ENCODE measurements around the gene STXBP4.

STXBP4 gene

DNA sequence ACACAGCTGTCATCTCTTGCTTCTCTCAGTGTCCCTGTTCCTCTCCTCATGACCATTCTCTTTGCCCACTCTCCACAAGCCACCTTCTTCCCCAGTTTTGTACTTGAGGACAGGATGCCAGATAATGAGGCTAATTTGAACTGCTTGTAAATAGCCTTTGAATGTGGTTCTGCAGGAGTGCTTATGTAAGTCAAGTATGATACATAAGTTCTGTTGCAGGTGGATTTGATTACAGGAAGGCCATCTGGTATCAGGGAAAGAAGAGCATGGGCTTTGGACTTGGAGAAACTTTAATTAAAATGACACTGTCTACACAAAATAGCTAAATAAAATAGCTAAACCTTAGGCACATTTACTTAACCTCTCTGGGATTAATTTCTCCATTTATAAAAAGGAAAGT lies 176.0 kb downstream of the STXBP4 start:
- Histone ChIP-seq H3K9ac (ENCODE audit: low read depth, low read length) (no peak overlapping the region), H3K36me3 (ENCODE audit: insufficient read depth, low read length) (no peaks in the 10 kb centered on the region; the same call in 1 of the 2 replicates), H3K4me1 (ENCODE audit: insufficient read depth, low read length) (no peaks in the 10 kb centered on the region), H3K9me3 (ENCODE audit: control insufficient read depth, insufficient read depth, low read length) (no peaks in the 10 kb centered on the region)

DNA sequence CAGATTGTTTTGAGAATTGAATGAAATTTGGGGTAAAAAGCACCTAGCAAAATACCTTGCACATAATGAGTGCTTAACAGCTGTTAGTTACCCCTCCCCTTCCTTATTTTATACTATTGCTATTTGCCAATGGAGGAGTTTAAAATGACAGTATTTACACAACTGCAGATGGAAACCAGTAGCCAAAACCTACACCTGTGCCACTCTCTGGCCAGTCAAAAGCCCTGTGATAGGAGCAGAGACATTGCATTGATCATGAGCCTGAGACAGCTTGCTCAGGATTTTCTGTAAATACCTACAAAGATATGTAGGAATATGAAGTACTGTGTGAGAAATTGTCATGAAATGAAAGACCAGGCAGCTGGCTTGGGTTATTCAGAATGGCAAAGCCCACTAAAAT lies 180.9 kb downstream of the STXBP4 start:
- Histone ChIP-seq H3K36me3 (ENCODE audit: insufficient read depth, low read length) (no peaks in the 10 kb centered on the region; the same call in 1 of the 2 replicates), H3K4me1 (ENCODE audit: insufficient read depth, low read length) (no peaks in the 10 kb centered on the region), H3K9me3 (ENCODE audit: control insufficient read depth, insufficient read depth, low read length) (no peaks in the 10 kb centered on the region), H3K9ac (ENCODE audit: low read depth, low read length) (no peak overlapping the region)

DNA sequence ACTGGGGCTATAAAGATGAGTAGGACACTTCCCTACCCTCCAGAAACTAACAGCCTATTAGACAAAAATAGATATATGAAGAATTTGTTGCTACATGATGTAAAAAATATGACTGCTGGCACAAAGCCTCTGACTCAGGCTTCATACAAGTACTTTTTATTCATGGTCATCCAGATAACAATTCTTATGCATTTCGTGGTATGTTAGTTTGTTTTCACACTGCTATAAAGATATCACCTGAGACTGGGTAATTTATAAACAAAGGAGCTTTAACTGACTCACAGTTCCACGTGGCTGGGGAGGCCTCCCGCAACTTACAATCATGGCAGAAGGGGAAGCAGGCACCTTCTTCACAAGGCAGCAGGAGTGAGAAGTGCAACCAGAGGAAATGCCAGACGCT lies 183.7 kb downstream of the STXBP4 start:
- Histone ChIP-seq H3K9me3 (ENCODE audit: control insufficient read depth, insufficient read depth, low read length) (no peaks in the 10 kb centered on the region), H3K36me3 (ENCODE audit: insufficient read depth, low read length) (no peaks in the 10 kb centered on the region; the same call in 1 of the 2 replicates), H3K9ac (ENCODE audit: low read depth, low read length) (no peak overlapping the region), H3K4me1 (ENCODE audit: insufficient read depth, low read length) (no peaks in the 10 kb centered on the region)

DNA sequence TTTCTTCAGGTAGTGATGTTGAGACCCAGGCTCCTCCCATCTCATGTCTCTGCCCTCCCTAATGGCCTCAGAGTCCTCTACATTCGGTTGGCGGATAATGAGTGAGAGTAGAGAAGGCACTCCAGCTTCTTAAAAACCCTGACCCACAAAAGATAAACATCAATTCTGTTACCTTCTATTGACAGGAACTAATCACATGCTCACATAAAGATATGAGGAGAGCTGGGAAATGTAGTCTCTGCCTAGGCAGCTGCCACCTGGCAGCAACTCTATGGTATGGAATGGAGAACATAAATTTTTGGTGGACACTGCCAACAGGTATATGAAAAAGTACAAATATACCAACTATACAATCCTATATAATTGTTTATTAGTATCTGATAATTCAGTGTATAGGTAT lies 185.5 kb downstream of the STXBP4 start:
- no peak overlapping the region for H3K9ac ChIP-seq (ENCODE audit: low read depth, low read length)
- H3K4me1 ChIP-seq (ENCODE audit: insufficient read depth, low read length): no peaks in the 10 kb centered on the region
- H3K36me3 ChIP-seq (ENCODE audit: insufficient read depth, low read length): no peaks in the 10 kb centered on the region; the same call in 1 of the 2 replicates
- no peaks in the 10 kb centered on the region for H3K9me3 ChIP-seq (ENCODE audit: control insufficient read depth, insufficient read depth, low read length)

DNA sequence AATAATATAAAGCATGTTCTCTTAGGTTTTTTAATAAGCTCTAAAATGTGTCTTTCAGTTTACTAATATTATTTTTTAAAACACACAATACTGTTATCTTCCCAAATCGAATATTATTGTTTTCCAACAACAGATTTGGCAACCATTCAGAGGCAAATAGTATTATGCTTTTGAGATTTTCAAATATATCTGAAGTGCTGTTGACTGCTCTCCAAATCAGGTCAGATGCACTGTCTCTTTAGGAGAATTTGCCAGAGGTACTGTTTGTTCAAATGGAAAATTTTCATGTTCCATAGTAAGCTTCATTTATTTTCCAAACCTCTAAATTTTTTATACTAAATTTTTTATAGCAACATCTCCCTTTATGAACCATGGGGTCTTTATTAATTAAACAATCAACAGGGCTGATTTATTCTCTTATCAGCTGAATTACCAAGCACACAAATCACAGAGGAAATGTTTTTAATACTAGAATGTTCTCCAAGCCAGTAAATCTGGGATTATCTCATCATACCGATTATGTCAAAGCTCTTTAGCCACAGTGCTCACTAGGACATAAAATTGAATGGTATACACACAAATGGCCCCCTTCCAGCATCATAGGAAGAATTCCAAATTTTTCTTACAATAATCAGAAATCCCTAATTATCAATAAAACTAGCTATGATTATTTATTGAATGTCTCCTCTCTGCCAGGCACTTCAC lies 187.4 kb downstream of the STXBP4 start:
- Histone ChIP-seq H3K9me3 (ENCODE audit: control insufficient read depth, insufficient read depth, low read length) (no peaks in the 10 kb centered on the region), H3K36me3 (ENCODE audit: insufficient read depth, low read length) (no peaks in the 10 kb centered on the region), H3K4me1 (ENCODE audit: insufficient read depth, low read length) (no peaks in the 10 kb centered on the region), H3K9ac (ENCODE audit: low read depth, low read length) (no peak overlapping the region)

DNA sequence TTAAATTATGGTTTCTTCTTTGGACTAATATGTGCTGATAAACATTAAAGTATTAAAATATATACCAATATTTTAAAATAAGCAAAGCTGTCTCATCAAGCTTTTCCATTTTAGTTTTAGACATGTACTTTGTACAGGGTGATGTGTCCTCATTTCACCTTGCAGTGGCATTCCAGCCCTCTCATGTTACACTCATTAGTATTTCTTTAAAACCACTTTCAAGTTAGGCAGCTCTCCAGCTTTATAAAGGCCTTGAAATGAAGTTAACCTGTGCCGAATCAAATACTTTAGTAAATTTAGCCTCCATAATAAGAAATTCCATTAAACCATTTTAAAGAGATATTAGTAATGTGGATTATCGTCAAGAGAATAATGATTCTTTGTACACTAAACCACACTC lies 188.6 kb downstream of the STXBP4 start:
- Histone ChIP-seq H3K9me3 (ENCODE audit: control insufficient read depth, insufficient read depth, low read length) (no peaks in the 10 kb centered on the region), H3K4me1 (ENCODE audit: insufficient read depth, low read length) (no peaks in the 10 kb centered on the region), H3K36me3 (ENCODE audit: insufficient read depth, low read length) (no peaks in the 10 kb centered on the region), H3K9ac (ENCODE audit: low read depth, low read length) (no peak overlapping the region)

DNA sequence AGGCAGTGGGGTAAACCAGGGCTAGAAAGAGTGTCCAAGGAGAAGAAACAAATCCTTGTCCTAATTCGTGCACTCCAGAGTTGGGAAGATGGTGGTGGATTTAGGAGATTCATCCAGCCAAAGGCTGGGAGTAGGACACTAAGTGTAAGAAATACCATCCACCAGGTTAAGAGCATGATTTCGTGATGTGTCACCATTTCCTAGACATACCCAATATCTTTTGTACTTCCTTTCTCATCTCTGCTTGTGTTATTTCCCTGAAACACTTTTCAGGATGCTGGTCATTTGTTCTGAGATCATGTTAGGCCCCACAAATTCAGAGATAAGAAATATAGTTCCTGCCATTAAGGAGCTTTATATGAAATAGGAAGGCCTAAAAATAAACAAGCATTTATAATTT lies 189.9 kb downstream of the STXBP4 start:
- Histone ChIP-seq H3K4me1 (ENCODE audit: insufficient read depth, low read length) (no peaks in the 10 kb centered on the region), H3K9ac (ENCODE audit: low read depth, low read length) (no peak overlapping the region), H3K36me3 (ENCODE audit: insufficient read depth, low read length) (no peaks in the 10 kb centered on the region), H3K9me3 (ENCODE audit: control insufficient read depth, insufficient read depth, low read length) (no peaks in the 10 kb centered on the region)

DNA sequence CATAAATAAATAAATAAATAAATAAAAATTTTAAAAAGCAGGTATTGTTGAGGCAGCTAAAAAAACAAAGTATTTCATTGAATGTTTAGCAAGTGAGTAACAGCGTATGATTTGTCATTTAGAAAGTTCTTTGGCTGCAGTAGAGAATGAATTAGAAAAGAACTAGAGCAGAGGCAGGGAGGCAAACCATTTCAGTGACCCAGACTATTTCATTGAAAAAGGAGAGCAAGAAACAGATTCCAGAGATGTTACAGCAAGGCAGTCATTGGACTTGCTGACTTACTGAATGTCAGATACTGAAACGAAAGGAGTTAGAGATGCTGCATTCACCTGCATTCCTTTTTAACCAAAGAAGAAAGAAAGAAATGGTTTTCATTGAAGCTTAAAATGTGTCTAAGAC lies 190.7 kb downstream of the STXBP4 start:
- Histone ChIP-seq H3K36me3 (ENCODE audit: insufficient read depth, low read length) (no peaks in the 10 kb centered on the region), H3K9ac (ENCODE audit: low read depth, low read length) (no peak overlapping the region), H3K9me3 (ENCODE audit: control insufficient read depth, insufficient read depth, low read length) (no peaks in the 10 kb centered on the region), H3K4me1 (ENCODE audit: insufficient read depth, low read length) (no peaks in the 10 kb centered on the region)

DNA sequence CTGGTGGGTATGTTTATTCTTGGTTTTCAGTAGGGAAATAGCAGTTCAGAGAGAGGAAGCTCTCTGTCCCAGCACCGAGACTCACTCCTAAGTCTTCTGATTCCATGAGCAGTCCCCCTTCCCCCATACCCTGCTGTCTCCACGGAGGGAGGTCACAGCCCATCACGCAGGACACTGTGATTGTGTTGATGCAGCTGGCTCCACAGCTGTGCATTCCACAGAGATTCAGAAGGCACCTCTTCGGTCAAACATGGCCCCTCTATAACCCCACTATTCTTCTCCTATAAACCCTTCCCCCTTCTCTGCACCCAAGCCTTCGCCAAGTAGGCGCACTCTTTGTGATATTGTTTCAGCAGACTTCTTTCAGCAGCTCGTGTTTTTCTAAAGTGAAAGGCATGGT lies 191.9 kb downstream of the STXBP4 start:
- Histone ChIP-seq H3K36me3 (ENCODE audit: insufficient read depth, low read length) (no peaks in the 10 kb centered on the region), H3K9ac (ENCODE audit: low read depth, low read length) (no peak overlapping the region), H3K9me3 (ENCODE audit: control insufficient read depth, insufficient read depth, low read length) (no peaks in the 10 kb centered on the region), H3K4me1 (ENCODE audit: insufficient read depth, low read length) (no peaks in the 10 kb centered on the region)

DNA sequence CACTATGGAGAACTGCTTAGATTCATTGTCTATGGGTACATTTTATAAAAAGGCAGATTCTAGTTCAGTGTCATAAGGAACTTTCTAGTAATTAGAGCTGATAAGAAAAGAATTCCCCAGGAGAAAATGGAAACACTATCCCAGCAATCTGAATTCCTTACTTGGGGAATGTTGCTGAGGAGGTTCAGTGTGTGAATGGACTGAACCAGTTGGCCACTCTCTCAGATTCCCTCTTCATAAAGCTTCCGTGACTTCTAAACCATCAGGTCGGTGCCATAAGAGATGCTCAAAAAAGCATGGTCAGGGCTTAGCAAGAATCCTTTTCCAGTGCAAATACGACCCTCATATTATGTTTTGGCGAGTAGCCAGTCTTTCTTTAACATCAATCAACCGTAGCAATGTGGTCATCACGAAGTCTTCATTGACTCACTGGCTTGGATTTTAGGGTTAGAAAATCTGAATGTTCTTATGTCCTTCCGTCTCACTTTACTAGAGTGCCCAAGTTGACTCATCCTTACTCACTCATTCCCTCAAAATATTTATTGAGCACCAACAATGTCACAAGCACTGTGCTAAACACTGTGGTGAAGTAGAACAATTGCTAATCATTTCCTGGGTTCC lies 193.5 kb downstream of the STXBP4 start:
- no peaks in the 10 kb centered on the region for H3K4me1 ChIP-seq (ENCODE audit: insufficient read depth, low read length)
- no peaks in the 10 kb centered on the region for H3K9me3 ChIP-seq (ENCODE audit: control insufficient read depth, insufficient read depth, low read length)
- no peak overlapping the region for H3K9ac ChIP-seq (ENCODE audit: low read depth, low read length)

DNA sequence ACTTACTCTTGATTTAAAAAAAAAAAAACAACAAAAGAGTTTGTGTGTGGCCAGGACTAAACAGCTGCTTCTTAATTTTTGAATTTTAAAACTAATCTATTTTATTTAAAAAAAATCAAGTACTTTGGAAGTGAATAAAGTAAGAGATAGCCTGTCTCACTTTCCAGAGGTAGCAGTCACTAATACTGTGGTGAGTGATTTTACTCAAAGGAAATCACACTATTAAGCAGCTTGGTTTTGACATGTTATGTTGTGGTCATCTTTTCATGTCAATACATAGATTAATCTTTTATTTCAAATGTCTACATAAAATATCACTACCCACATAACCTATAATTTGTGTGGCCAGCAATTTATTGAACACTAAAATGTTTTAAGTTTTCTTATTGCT lies 194.0 kb downstream of the STXBP4 start:
- no peaks in the 10 kb centered on the region for H3K36me3 ChIP-seq (ENCODE audit: insufficient read depth, low read length)
- no peaks in the 10 kb centered on the region for H3K9me3 ChIP-seq (ENCODE audit: control insufficient read depth, insufficient read depth, low read length)
- no peak overlapping the region for H3K9ac ChIP-seq (ENCODE audit: low read depth, low read length)
- H3K4me1 ChIP-seq (ENCODE audit: insufficient read depth, low read length): no peaks in the 10 kb centered on the region

More for the DNA sequence above, 193.5 kb downstream of the STXBP4 start:
- H3K36me3 ChIP-seq (ENCODE audit: insufficient read depth, low read length): no peaks in the 10 kb centered on the region

DNA sequence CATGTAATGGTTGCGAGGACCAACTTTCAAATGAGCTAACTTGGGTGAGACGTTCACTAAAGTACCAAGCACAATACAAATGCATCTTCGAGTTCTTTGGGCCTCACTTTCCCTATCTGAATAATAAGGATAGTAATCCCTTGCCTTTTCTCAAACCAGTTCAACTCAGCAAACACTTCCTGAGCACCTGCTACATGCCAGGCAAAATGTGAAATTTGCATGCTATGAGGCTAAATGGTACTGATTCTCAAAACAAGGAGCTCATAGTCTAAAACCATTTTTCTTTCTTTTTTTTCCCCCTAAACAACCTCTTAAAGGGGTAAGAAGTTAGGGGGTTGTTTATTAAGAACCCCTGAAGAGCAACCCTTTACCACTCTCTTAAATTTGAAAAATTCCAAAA lies 194.8 kb downstream of the STXBP4 start:
- no peaks in the 10 kb centered on the region for H3K9me3 ChIP-seq (ENCODE audit: control insufficient read depth, insufficient read depth, low read length)
- H3K36me3 ChIP-seq (ENCODE audit: insufficient read depth, low read length): no peaks in the 10 kb centered on the region
- H3K9ac ChIP-seq (ENCODE audit: low read depth, low read length): no peak overlapping the region
- H3K4me1 ChIP-seq (ENCODE audit: insufficient read depth, low read length): no peaks in the 10 kb centered on the region

DNA sequence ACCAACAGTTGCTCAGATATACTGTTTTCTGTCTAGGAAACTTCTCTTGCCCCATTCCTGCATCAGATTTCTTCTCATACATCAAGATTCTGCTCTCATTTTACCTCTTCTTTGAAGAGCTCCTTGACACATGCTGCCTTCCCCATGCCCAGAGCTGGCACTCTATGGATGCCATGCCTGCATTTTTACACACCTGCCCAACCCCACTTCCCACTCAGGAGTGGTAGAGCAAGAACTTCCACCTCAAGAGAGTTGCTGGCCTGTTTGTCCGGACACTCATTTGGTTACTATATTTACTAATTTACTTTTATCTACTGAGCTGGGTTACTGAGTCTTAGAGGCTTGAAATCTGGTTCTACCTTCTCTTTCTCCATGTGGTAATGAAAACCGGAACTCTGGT lies 197.9 kb downstream of the STXBP4 start:
- Histone ChIP-seq H3K4me1 (ENCODE audit: insufficient read depth, low read length) (no peaks in the 10 kb centered on the region), H3K36me3 (ENCODE audit: insufficient read depth, low read length) (no peaks in the 10 kb centered on the region), H3K9me3 (ENCODE audit: control insufficient read depth, insufficient read depth, low read length) (no peaks in the 10 kb centered on the region), H3K9ac (ENCODE audit: low read depth, low read length) (no peak overlapping the region)

DNA sequence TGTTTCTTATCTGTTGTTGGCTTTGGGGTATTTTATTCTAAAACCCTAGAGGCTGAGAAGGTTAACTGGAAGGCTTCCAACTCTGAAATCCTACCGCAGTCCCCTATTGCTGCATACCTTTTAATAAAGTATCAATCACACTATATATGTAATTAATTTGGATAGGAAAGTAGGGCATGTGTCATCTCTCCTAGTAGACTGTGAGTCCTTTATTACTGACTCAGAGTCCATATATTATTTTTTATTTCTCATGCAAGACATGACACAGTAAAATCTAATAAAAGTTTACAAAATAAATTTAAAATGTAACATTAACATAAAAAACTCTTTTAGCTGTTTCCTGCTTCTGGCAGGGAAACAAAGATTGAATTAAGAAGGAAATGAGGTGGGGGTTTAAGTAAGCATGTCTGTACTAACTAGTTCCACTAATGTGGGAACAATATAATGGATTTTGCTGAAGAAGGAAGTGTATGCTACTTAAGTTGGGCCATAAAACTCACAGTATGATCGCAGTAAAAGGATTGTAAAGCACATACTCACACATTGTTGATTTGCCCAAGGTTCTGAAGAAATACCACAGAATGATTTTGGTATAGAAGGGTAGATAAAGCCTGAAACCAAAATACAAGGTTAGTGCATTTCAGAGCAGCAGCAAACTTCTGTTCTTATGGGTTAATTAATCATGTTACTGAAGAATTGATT lies 198.6 kb downstream of the STXBP4 start:
- no peak overlapping the region for H3K9ac ChIP-seq (ENCODE audit: low read depth, low read length)
- H3K4me1 ChIP-seq (ENCODE audit: insufficient read depth, low read length): no peaks in the 10 kb centered on the region
- H3K9me3 ChIP-seq (ENCODE audit: control insufficient read depth, insufficient read depth, low read length): no peaks in the 10 kb centered on the region
- no peaks in the 10 kb centered on the region for H3K36me3 ChIP-seq (ENCODE audit: insufficient read depth, low read length)
